Neural cell (in vitro differentiated cells): Measurements from ENCODE around the gene XYLT2.

Source experiments
- EP300 ChIP-seq: fragments of 450-650 bp; conservative IDR thresholded peaks from 2 replicates; pipeline ENCODE4 v1.6.1; 2014; ENCODE audit warnings: antibody characterized with exemption, mild to moderate bottlenecking, moderate library complexity; ENCODE audit not compliant: poor library complexity, severe bottlenecking
- EZH2 ChIP-seq: fragments of 200-600, 300-800 bp; shearing (Covaris generic), sonication (generic); IDR thresholded peaks from 2 replicates; pipeline ENCODE4 v1.6.1; 2014; ENCODE audit warnings: antibody characterized with exemption, low read length, borderline replicate concordance, mild to moderate bottlenecking; ENCODE audit not compliant: insufficient read depth, poor library complexity, severe bottlenecking
- POLR2AphosphoS5 ChIP-seq: IDR thresholded peaks from 2 replicates; pipeline ENCODE4 v1.6.1; 2012
- RAD21 ChIP-seq: fragments of 450-650 bp; conservative IDR thresholded peaks from 2 replicates; pipeline ENCODE4 v1.6.1; 2014; ENCODE audit warnings: antibody characterized with exemption, mild to moderate bottlenecking, moderate library complexity
- TAF1 ChIP-seq: IDR thresholded peaks from 2 replicates; pipeline ENCODE4 v1.6.1; 2012; ENCODE audit warnings: low read depth
- TF ChIP-seq, protein P1 (sequence below): fragments of 450-650 bp; IDR thresholded peaks from 2 replicates; pipeline ENCODE4 v1.5.1; 2014; ENCODE audit warnings: antibody characterized with exemption, mild to moderate bottlenecking, moderate library complexity; ENCODE audit not compliant: poor library complexity, severe bottlenecking
- TF ChIP-seq, protein P2 (sequence below): IDR thresholded peaks from 2 replicates; pipeline ENCODE4 v1.6.1; 2012; ENCODE audit warnings: borderline replicate concordance

DNA sequence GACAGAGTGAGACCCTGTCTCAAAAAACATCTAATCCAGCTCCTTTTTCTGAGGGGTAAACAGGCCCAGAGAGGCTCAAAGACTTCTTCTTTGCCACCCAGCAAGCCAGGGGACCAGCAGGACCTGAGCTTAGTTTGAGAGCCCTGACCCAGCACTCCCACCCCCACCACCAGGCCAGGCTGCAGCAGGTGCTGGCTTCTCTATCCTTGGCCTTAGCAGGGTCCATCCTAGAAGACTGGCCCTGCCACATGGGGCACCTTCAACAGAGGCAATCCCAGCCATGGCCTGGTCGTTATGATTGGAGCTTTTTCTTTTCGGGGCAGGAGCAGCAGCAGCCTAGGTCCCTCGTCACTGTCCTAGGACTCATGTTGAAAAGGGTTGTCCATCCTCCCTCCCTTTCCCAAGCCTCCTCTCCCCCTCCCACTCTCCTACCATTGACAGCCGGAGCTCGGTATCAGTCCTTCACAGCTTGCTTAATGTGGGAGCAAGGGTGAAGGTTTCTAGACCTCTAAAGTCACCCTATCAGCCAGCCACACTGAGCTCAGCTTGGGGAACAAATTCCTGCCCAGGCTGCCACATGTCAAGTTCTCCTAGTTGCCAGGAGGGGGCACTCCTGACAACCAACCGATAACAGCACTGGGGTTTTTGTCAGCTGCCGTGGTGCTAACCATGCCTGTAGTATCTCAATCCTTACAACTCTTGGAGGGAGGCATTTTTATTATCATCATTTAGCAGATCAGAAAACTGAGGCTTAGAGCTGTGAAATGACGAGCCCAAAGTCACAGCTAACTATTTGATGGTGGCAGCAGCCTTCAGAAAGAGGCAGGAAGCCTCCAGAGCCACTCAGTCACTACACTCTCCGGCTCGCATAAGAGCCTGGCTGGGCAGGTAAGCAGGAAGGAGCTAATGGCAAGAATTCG lies 15.9 kb downstream of the XYLT2 start:
- TF ChIP-seq, protein P1, sequence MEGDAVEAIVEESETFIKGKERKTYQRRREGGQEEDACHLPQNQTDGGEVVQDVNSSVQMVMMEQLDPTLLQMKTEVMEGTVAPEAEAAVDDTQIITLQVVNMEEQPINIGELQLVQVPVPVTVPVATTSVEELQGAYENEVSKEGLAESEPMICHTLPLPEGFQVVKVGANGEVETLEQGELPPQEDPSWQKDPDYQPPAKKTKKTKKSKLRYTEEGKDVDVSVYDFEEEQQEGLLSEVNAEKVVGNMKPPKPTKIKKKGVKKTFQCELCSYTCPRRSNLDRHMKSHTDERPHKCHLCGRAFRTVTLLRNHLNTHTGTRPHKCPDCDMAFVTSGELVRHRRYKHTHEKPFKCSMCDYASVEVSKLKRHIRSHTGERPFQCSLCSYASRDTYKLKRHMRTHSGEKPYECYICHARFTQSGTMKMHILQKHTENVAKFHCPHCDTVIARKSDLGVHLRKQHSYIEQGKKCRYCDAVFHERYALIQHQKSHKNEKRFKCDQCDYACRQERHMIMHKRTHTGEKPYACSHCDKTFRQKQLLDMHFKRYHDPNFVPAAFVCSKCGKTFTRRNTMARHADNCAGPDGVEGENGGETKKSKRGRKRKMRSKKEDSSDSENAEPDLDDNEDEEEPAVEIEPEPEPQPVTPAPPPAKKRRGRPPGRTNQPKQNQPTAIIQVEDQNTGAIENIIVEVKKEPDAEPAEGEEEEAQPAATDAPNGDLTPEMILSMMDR = peak; percentile 59
- no peak for TF ChIP-seq RAD21
- TF ChIP-seq EZH2 = no peak
- no peak for TF ChIP-seq TAF1
- TF ChIP-seq EP300 = no peak
- TF ChIP-seq, protein P2, sequence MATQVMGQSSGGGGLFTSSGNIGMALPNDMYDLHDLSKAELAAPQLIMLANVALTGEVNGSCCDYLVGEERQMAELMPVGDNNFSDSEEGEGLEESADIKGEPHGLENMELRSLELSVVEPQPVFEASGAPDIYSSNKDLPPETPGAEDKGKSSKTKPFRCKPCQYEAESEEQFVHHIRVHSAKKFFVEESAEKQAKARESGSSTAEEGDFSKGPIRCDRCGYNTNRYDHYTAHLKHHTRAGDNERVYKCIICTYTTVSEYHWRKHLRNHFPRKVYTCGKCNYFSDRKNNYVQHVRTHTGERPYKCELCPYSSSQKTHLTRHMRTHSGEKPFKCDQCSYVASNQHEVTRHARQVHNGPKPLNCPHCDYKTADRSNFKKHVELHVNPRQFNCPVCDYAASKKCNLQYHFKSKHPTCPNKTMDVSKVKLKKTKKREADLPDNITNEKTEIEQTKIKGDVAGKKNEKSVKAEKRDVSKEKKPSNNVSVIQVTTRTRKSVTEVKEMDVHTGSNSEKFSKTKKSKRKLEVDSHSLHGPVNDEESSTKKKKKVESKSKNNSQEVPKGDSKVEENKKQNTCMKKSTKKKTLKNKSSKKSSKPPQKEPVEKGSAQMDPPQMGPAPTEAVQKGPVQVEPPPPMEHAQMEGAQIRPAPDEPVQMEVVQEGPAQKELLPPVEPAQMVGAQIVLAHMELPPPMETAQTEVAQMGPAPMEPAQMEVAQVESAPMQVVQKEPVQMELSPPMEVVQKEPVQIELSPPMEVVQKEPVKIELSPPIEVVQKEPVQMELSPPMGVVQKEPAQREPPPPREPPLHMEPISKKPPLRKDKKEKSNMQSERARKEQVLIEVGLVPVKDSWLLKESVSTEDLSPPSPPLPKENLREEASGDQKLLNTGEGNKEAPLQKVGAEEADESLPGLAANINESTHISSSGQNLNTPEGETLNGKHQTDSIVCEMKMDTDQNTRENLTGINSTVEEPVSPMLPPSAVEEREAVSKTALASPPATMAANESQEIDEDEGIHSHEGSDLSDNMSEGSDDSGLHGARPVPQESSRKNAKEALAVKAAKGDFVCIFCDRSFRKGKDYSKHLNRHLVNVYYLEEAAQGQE = no peak
- no peak for TF ChIP-seq POLR2AphosphoS5
